Keratinocyte (primary cell): ENCODE measurements around the gene C11orf87. TPM values are rescaled to one million over a fixed set of nuclear protein-coding genes. Genes with fewer than 3 reads are reported as not detected.

Experiments
- DNase-seq: peaks from one replicate; pipeline ENCODE4 v3.0.0-alpha.2; 2011; ENCODE audit warnings: low read depth, missing footprints, low spot score
- FAIRE-seq: peaks from 2 replicates; lab custom pipeline; 2011; peaks lifted over from hg19 to GRCh38; lab: Jason Lieb, UNC
- H2AFZ ChIP-seq: 2 replicates; pipeline ENCODE4 v1.6.0; 2012; ENCODE audit warnings: low read length, control low read depth, inconsistent platforms; ENCODE audit not compliant: control insufficient read depth
- H3K27ac ChIP-seq: 2 replicates; pipeline ENCODE4 v1.5.1; 2011; ENCODE audit warnings: low read length; ENCODE audit not compliant: control insufficient read depth, insufficient read depth
- H3K27me3 ChIP-seq: 3 replicates; pipeline ENCODE4 v1.6.0; 2011; ENCODE audit warnings: low read length; ENCODE audit not compliant: control insufficient read depth, insufficient read depth; ENCODE audit errors: extremely low read depth
- H3K36me3 ChIP-seq, 2 experiments: 2 replicates in 1 of 2; 3 replicates in 1 of 2; pipeline ENCODE4 v1.5.1; 2011; ENCODE audit warnings: low read length in 2 of 2, mild to moderate bottlenecking in 1 of 2; ENCODE audit not compliant: control insufficient read depth in 2 of 2, insufficient read depth in 2 of 2; ENCODE audit errors: extremely low read depth in 1 of 2
- H3K4me1 ChIP-seq: 3 replicates; pipeline ENCODE4 v1.5.1; 2011; ENCODE audit warnings: low read length; ENCODE audit not compliant: control insufficient read depth, insufficient read depth; ENCODE audit errors: extremely low read depth
- H3K4me2 ChIP-seq: 3 replicates; pipeline ENCODE4 v1.6.0; 2011; ENCODE audit warnings: low read depth, low read length; ENCODE audit not compliant: control insufficient read depth, insufficient read depth; ENCODE audit errors: extremely low read depth
- H3K4me3 ChIP-seq, 3 experiments: fragments of 200-600 bp in 1 of 3; sonication (generic) in 1 of 3; 2 replicates in 2 of 3; 3 replicates in 1 of 3; pipeline ENCODE4 v1.5.1; 2011 to 2016; ENCODE audit warnings: low read length in 3 of 3, mild to moderate bottlenecking in 3 of 3, control low read depth in 2 of 3, inconsistent platforms in 1 of 3, low read depth in 1 of 3, mixed read lengths in 1 of 3, mixed run types in 1 of 3, moderate library complexity in 1 of 3; ENCODE audit not compliant: control insufficient read depth in 2 of 3, insufficient read depth in 2 of 3; ENCODE audit errors: extremely low read depth in 1 of 3
- H3K79me2 ChIP-seq: 2 replicates; pipeline ENCODE4 v1.6.0; 2012; ENCODE audit warnings: low read length; ENCODE audit not compliant: control insufficient read depth, insufficient read depth
- H3K9ac ChIP-seq: 3 replicates; pipeline ENCODE4 v1.6.0; 2011; ENCODE audit warnings: low read length; ENCODE audit not compliant: control insufficient read depth, insufficient read depth; ENCODE audit errors: extremely low read depth
- H3K9me1 ChIP-seq: 3 replicates; pipeline ENCODE4 v1.6.0; 2011; ENCODE audit warnings: low read length; ENCODE audit not compliant: control insufficient read depth, insufficient read depth; ENCODE audit errors: extremely low read depth
- H3K9me3 ChIP-seq: 2 replicates; pipeline ENCODE4 v1.5.1; 2012; ENCODE audit warnings: low read depth, low read length; ENCODE audit not compliant: control insufficient read depth
- H4K20me1 ChIP-seq: 3 replicates; pipeline ENCODE4 v1.6.0; 2011; ENCODE audit warnings: low read length; ENCODE audit not compliant: control insufficient read depth, insufficient read depth; ENCODE audit errors: extremely low read depth
- EZH2 ChIP-seq: IDR thresholded peaks from one replicate; pipeline ENCODE4 v1.6.1; 2012; ENCODE audit warnings: inconsistent platforms, mild to moderate bottlenecking, low read length, moderate library complexity
- dilution Hi-C: fragments of 300-500 bp; cut with MboI; formaldehyde crosslinking; loops from one replicate; pipeline ENCODE4 v1.7.0; 2020; ENCODE audit warnings: low sequenced_read_pairs; ENCODE audit not compliant: extremely low pct_ligation_motif_present
- polyA plus RNA-seq, 5 experiments: library from polyadenylated mRNA; depleted of rRNA in 3 of 5; stranded (reverse) in 3 of 5; stranded (forward) in 1 of 5; unstranded in 1 of 5; fragments of >200 nt; gene quantifications; 1 replicate in 1 of 5; 2 replicates in 3 of 5; 3 replicates in 1 of 5; pipeline versions ENCODE4 v1.2.1 to v1.2.3, GENCODE V29; 2011 to 2012; ENCODE audit warnings: missing spikeins in 2 of 5, low read depth in 1 of 5, low replicate concordance in 1 of 5
- TF ChIP-seq, protein P1 (sequence below), 3 experiments: IDR thresholded peaks in 1 of 3; conservative IDR thresholded peaks in 1 of 3; optimal IDR thresholded peaks in 1 of 3; 2 replicates in 2 of 3; 3 replicates in 1 of 3; pipeline versions ENCODE3 to v1.5.1; 2011; ENCODE audit warnings: low read length in 3 of 3, mild to moderate bottlenecking in 3 of 3, moderate library complexity in 2 of 3, control low read depth in 1 of 3, inconsistent platforms in 1 of 3; ENCODE audit not compliant: insufficient read depth in 2 of 3; ENCODE audit errors: extremely low read depth in 1 of 3

Gene C11orf87
- polyA plus RNA-seq, 1 donor (not counting 4 experiments of a cell fraction or from before 2014, with no cell fraction given), result 0.24 TPM

DNA sequence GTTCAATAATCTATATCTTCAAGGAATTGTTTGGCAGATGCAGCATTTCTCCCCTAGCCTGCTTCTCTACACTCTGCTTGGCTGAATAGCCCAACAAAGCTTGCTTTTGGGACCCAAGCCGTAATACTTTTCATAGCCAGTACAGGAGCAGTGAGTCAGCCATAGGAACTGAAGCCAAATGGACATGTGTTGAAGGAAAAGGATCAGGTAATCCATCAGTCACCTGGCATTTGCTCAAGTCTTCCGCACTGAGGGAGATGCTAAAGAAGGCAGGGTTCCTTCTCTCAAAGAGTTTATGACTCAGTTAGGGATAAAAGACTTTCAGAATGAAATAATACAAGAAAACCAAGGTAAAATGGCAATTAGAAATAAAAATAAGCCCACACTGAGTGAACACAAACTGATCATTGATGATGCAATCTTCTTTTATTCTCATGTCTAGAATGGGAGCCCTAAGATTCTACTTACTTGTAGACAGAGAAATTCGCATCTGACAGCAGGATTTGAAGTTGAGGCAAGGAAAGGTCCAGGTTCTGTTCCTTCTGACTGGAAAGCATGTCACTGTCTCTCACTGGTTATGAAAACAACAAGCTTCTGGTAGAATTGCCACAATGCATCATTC, 13.2 kb downstream of the C11orf87 start:
- Histone ChIP-seq H3K4me3 (no peak overlapping the region), H3K9me3 (no peaks in the 10 kb centered on the region), H3K9me1 (no peaks in the 10 kb centered on the region), H4K20me1 (no peaks in the 10 kb centered on the region), H3K27me3 (no peaks in the 10 kb centered on the region), H3K4me1 (no peaks in the 10 kb centered on the region), H3K36me3 (no peaks in the 10 kb centered on the region), H3K27ac (no peak overlapping the region), H3K9ac (no peak overlapping the region), H3K79me2 (no peaks in the 10 kb centered on the region), H3K4me2 (no peak overlapping the region), H2AFZ (no peak overlapping the region)
- dilution Hi-C loops, result no loop called here
- no peak for DNase-seq
- TF ChIP-seq, protein P1, sequence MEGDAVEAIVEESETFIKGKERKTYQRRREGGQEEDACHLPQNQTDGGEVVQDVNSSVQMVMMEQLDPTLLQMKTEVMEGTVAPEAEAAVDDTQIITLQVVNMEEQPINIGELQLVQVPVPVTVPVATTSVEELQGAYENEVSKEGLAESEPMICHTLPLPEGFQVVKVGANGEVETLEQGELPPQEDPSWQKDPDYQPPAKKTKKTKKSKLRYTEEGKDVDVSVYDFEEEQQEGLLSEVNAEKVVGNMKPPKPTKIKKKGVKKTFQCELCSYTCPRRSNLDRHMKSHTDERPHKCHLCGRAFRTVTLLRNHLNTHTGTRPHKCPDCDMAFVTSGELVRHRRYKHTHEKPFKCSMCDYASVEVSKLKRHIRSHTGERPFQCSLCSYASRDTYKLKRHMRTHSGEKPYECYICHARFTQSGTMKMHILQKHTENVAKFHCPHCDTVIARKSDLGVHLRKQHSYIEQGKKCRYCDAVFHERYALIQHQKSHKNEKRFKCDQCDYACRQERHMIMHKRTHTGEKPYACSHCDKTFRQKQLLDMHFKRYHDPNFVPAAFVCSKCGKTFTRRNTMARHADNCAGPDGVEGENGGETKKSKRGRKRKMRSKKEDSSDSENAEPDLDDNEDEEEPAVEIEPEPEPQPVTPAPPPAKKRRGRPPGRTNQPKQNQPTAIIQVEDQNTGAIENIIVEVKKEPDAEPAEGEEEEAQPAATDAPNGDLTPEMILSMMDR (optimal IDR thresholded peaks at IDR 0.05 in 1 of 3, IDR thresholded peaks at IDR 0.05 in 1 of 3, conservative IDR thresholded peaks at IDR 0.05 in 1 of 3; ENCODE audit: extremely low read depth in 1 of 3, insufficient read depth in 2 of 3, low read length in 3 of 3), result no peak
- no peak for TF ChIP-seq EZH2
- peak; percentile 91 for FAIRE-seq

DNA sequence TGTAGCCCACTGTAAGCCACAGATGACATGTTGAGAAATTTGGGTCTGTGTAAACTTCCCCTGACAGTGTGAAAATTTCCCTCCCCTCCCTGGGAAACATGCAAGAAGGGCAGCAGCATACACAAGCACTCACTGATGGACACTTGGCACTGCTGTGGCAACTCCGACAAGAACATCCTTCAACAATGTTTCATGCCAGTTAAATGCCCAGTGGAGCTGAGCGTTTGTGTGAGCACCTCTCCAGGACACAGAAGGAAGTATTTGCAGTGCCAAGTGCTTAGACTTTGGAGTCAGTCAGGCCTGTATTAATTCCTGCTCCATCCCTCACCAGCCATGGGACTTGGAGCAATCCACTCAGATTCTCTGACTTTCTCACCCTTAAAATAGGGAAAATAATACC, 17.7 kb downstream of the C11orf87 start:
- no peak for DNase-seq
- Histone ChIP-seq H3K4me2 (no peak overlapping the region), H3K36me3 (no peaks in the 10 kb centered on the region), H2AFZ (no peak overlapping the region), H3K79me2 (no peaks in the 10 kb centered on the region), H3K27me3 (no peaks in the 10 kb centered on the region), H4K20me1 (no peaks in the 10 kb centered on the region), H3K9me3 (no peaks in the 10 kb centered on the region), H3K4me1 (no peaks in the 10 kb centered on the region), H3K27ac (no peak overlapping the region), H3K9ac (no peak overlapping the region), H3K4me3 (no peak overlapping the region), H3K9me1 (no peaks in the 10 kb centered on the region)
- dilution Hi-C loops, result no loop called here
- TF ChIP-seq, protein P1 (optimal IDR thresholded peaks at IDR 0.05 in 1 of 3, IDR thresholded peaks at IDR 0.05 in 1 of 3, conservative IDR thresholded peaks at IDR 0.05 in 1 of 3; ENCODE audit: extremely low read depth in 1 of 3, insufficient read depth in 2 of 3, low read length in 3 of 3), result no peak
- no peak for TF ChIP-seq EZH2
- no peak for FAIRE-seq
